HepG2 (cell line): Measurements from ENCODE around the gene SPAG9. TPM values are rescaled to one million over a fixed set of nuclear protein-coding genes. Genes with fewer than 3 reads are reported as not detected.

ENCODE experiments used
- ARNT ChIP-seq: fragments of 450-650 bp; IDR thresholded peaks from 2 replicates; pipeline ENCODE4 v1.6.1; 2017
- BRD4 ChIP-seq: sonication (generic); formaldehyde crosslinking; IDR thresholded peaks from 2 replicates; pipeline ENCODE4 v1.4.0; 2020; ENCODE audit warnings: missing genetic modification reagents
- CBX5 ChIP-seq: sonication (generic); formaldehyde crosslinking; IDR thresholded peaks from 2 replicates; pipeline ENCODE4 v1.4.0; 2020; ENCODE audit warnings: missing genetic modification reagents, borderline replicate concordance
- CENPT ChIP-seq: sonication (generic); formaldehyde crosslinking; IDR thresholded peaks from 2 replicates; pipeline ENCODE4 v1.8.0; 2022; ENCODE audit warnings: low read depth, mild to moderate bottlenecking, moderate library complexity, missing genetic modification reagents
- ETV6 ChIP-seq: sonication (generic); formaldehyde crosslinking; conservative IDR thresholded peaks from 2 replicates; pipeline ENCODE4 v1.4.0; 2020; ENCODE audit warnings: missing genetic modification reagents
- HIC2 ChIP-seq: sonication (generic); formaldehyde crosslinking; IDR thresholded peaks from 2 replicates; pipeline ENCODE4 v1.9.0; 2022; ENCODE audit warnings: low read depth, missing genetic modification reagents
- HMG20B ChIP-seq: conservative IDR thresholded peaks from 2 replicates; pipeline ENCODE4 v1.6.1; 2016; ENCODE audit warnings: missing genetic modification reagents, missing compliant biosample characterization
- HOXA9 ChIP-seq: sonication (generic); formaldehyde crosslinking; IDR thresholded peaks from 2 replicates; pipeline ENCODE4 v1.8.1; 2022; ENCODE audit warnings: missing genetic modification reagents, mild to moderate bottlenecking, moderate library complexity, borderline replicate concordance
- ISL2 ChIP-seq: sonication (generic); formaldehyde crosslinking; IDR thresholded peaks from 2 replicates; pipeline ENCODE4 v1.5.0; 2020; ENCODE audit warnings: missing genetic modification reagents
- KAT8 ChIP-seq: IDR thresholded peaks from 2 replicates; pipeline ENCODE4 v1.6.1; 2016; ENCODE audit warnings: missing genetic modification reagents, missing compliant biosample characterization
- NKX3-1 ChIP-seq: sonication (generic); formaldehyde crosslinking; IDR thresholded peaks from 2 replicates; pipeline ENCODE4 v1.5.0; 2020; ENCODE audit warnings: missing genetic modification reagents
- RBM22 ChIP-seq: fragments of 200-400 bp; formaldehyde crosslinking; optimal IDR thresholded peaks from 2 replicates; pipeline ENCODE3; 2017; ENCODE audit warnings: mild to moderate bottlenecking, low read length, moderate library complexity
- REXO4 ChIP-seq: sonication (generic); formaldehyde crosslinking; IDR thresholded peaks from 2 replicates; pipeline ENCODE4 v1.8.0; 2022; ENCODE audit warnings: missing genetic modification reagents, mild to moderate bottlenecking, borderline replicate concordance
- RNF2 ChIP-seq: fragments of 450-650 bp; conservative IDR thresholded peaks from 2 replicates; pipeline ENCODE4 v1.6.1; 2016; ENCODE audit warnings: low read depth
- RORA ChIP-seq: sonication (generic); formaldehyde crosslinking; IDR thresholded peaks from 2 replicates; pipeline ENCODE4 v1.5.0; 2020; ENCODE audit warnings: mild to moderate bottlenecking, missing genetic modification reagents, moderate library complexity
- ZNF121 ChIP-seq: sonication (generic); formaldehyde crosslinking; IDR thresholded peaks from 2 replicates; pipeline ENCODE4 v1.5.0; 2020; ENCODE audit warnings: mild to moderate bottlenecking, missing genetic modification reagents
- ZNF296 ChIP-seq: sonication (generic); formaldehyde crosslinking; conservative IDR thresholded peaks from 2 replicates; pipeline ENCODE4 v1.5.0; 2020; ENCODE audit warnings: mild to moderate bottlenecking, missing genetic modification reagents
- ZNF546 ChIP-seq: sonication (generic); formaldehyde crosslinking; conservative IDR thresholded peaks from 2 replicates; pipeline ENCODE4 v1.8.1; 2023; ENCODE audit warnings: mild to moderate bottlenecking, missing genetic modification reagents
- ZNF619 ChIP-seq: sonication (generic); formaldehyde crosslinking; IDR thresholded peaks from 2 replicates; pipeline ENCODE4 v1.4.0; 2020; ENCODE audit warnings: mild to moderate bottlenecking, missing genetic modification reagents
- ZNF770 ChIP-seq: sonication (generic); formaldehyde crosslinking; IDR thresholded peaks from 2 replicates; pipeline ENCODE4 v1.5.0; 2020; ENCODE audit warnings: mild to moderate bottlenecking, missing genetic modification reagents
- ZNF790 ChIP-seq: sonication (generic); formaldehyde crosslinking; IDR thresholded peaks from 2 replicates; pipeline ENCODE4 v1.8.0; 2022; ENCODE audit warnings: missing genetic modification reagents, mild to moderate bottlenecking, borderline replicate concordance
- polyA plus RNA-seq, 8 experiments: library from polyadenylated mRNA; depleted of rRNA in 3 of 8; stranded (reverse) in 7 of 8; unstranded in 1 of 8; fragments of >200 nt; fragmentation: Illumina TruSeq in 4 of 8; extraction: Trizol in 4 of 8; gene quantifications; 2 replicates each; pipeline versions ENCODE4 v1.2.1 to v1.2.3, GENCODE V29; 2011 to 2016; ENCODE audit warnings: low read depth in 4 of 8, missing spikeins in 1 of 8, mixed read lengths in 1 of 8; ENCODE audit not compliant: insufficient read depth in 1 of 8
- total RNA-seq, 5 experiments: library from RNA; depleted of rRNA; stranded (reverse); fragments of >200 nt; fragmentation: Illumina TruSeq; extraction: Trizol; gene quantifications; 2 replicates each; pipeline ENCODE4 v1.2.3, GENCODE V29; 2016; ENCODE audit warnings: low read depth in 1 of 5
- TF ChIP-seq, protein P1 (sequence below): sonication (generic); formaldehyde crosslinking; IDR thresholded peaks from 2 replicates; pipeline ENCODE4 v1.5.1; 2020; ENCODE audit warnings: missing genetic modification reagents, mild to moderate bottlenecking, borderline replicate concordance
- TF ChIP-seq, protein P2 (sequence below): sonication (generic); formaldehyde crosslinking; conservative IDR thresholded peaks from 2 replicates; pipeline ENCODE4 v1.8.0; 2022; ENCODE audit warnings: missing genetic modification reagents

SPAG9 gene
- total and polyA plus RNA-seq, 2 of the 13 experiments (the other 11 are each of a cell fraction or from before 2014, with no cell fraction given), result 43.2 to 78.6 TPM

DNA sequence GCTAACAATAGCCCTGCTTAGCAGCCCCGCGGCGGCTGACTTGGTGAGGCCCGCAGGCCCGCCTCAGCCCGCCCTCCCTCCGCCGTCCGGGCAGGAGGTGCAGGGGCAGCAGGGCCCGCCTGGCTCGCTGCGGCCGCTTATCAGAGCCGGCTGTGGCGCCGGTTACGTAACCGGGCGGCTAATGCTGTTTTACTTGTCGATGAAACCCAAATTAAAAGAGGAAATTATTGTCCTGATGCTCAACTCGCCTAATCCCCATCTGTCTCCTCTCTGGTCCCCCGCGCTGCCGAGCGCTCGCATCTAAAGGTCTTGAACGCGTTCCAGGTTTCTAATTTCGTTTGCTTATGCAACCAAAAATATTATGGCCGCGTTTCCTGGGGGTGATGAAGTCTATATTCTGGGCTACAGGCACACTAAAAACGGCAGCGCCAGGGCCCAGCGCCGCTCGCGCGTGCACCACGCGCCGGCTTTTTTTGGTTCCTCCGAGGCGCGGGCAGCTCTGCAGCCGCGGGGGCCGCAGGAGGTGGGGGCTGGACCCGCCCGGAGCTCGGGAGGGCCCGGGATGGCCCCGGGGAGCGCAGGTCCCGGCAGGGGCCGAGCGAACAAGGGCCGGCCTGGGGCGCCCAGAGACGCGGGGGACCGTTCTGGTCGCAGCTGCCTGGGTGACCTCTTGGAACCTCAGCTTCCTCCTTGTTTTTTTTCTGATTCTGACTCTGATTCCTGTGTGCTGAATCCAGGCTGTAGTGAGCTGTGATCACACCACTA lies 189.3 kb downstream of the SPAG9 start (continued):
- TF ChIP-seq ZNF546 (CRISPR knock-in tag) (no peak; the same call in 1 of the 2 replicates), HOXA9 (CRISPR knock-in tag) (no peak; the same call in 1 of the 2 replicates), HIC2 (peak; percentile 65; the same call in 1 of the 2 replicates), ZNF121 (CRISPR knock-in tag) (peak; percentile 86), RORA (no peak; the same call in 1 of the 2 replicates), REXO4 (CRISPR knock-in tag) (no peak), ZNF619 (CRISPR knock-in tag) (no peak; the same call in 1 of the 2 replicates), ZNF770 (CRISPR knock-in tag) (peak; percentile 71), HMG20B (CRISPR knock-in tag) (peak; percentile 7; the same call in 1 of the 2 replicates), ARNT (no peak), BRD4 (CRISPR knock-in tag) (peak; percentile 67; the same call in 1 of the 2 replicates), KAT8 (CRISPR knock-in tag) (peak; percentile 50; the same call in 1 of the 2 replicates), CBX5 (CRISPR knock-in tag) (peak; percentile 80; the same call in 1 of the 2 replicates), ETV6 (CRISPR knock-in tag) (no peak), ZNF296 (CRISPR knock-in tag) (0 out of 2 replicates have a peak, but pooled peaks have one; percentile 36), RBM22 (no peak), NKX3-1 (0 out of 2 replicates have a peak, but pooled peaks have one; percentile 60), ISL2 (CRISPR knock-in tag) (peak; percentile 78), ZNF790 (peak; percentile 92; the same call in 1 of the 2 replicates), CENPT (no peak), RNF2 (peak; percentile 89; the same call in 1 of the 2 replicates)
- TF ChIP-seq, protein P1, sequence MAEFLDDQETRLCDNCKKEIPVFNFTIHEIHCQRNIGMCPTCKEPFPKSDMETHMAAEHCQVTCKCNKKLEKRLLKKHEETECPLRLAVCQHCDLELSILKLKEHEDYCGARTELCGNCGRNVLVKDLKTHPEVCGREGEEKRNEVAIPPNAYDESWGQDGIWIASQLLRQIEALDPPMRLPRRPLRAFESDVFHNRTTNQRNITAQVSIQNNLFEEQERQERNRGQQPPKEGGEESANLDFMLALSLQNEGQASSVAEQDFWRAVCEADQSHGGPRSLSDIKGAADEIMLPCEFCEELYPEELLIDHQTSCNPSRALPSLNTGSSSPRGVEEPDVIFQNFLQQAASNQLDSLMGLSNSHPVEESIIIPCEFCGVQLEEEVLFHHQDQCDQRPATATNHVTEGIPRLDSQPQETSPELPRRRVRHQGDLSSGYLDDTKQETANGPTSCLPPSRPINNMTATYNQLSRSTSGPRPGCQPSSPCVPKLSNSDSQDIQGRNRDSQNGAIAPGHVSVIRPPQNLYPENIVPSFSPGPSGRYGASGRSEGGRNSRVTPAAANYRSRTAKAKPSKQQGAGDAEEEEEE (CRISPR knock-in tag), result 0 out of 2 replicates have a peak, but pooled peaks have one; percentile 23
- TF ChIP-seq, protein P2, sequence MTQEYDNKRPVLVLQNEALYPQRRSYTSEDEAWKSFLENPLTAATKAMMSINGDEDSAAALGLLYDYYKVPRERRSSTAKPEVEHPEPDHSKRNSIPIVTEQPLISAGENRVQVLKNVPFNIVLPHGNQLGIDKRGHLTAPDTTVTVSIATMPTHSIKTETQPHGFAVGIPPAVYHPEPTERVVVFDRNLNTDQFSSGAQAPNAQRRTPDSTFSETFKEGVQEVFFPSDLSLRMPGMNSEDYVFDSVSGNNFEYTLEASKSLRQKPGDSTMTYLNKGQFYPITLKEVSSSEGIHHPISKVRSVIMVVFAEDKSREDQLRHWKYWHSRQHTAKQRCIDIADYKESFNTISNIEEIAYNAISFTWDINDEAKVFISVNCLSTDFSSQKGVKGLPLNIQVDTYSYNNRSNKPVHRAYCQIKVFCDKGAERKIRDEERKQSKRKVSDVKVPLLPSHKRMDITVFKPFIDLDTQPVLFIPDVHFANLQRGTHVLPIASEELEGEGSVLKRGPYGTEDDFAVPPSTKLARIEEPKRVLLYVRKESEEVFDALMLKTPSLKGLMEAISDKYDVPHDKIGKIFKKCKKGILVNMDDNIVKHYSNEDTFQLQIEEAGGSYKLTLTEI (CRISPR knock-in tag), result no peak
